K562 (cell line): Measurements from ENCODE around the gene DVL2. TPM values are rescaled to one million over a fixed set of nuclear protein-coding genes. Genes with fewer than 3 reads are reported as not detected.

Source experiments
- ARID2 ChIP-seq: fragments of 450-650 bp; IDR thresholded peaks from 2 replicates; pipeline ENCODE4 v1.6.1; 2017; ENCODE audit warnings: antibody characterized with exemption, mild to moderate bottlenecking
- DPF2 ChIP-seq: fragments of 450-650 bp; IDR thresholded peaks from 2 replicates; pipeline ENCODE4 v1.6.1; 2016
- ESRRB ChIP-seq: fragments of 250-450 bp; sonication (Bioruptor Pico); IDR thresholded peaks from 2 replicates; pipeline ENCODE4 v1.5.0; 2020; ENCODE audit warnings: mild to moderate bottlenecking, moderate library complexity, borderline replicate concordance
- ETV1 ChIP-seq: fragments of 450-650 bp; conservative IDR thresholded peaks from 2 replicates; pipeline ENCODE4 v1.6.1; 2016; ENCODE audit warnings: missing genetic modification characterization, control low read depth, low read depth, missing compliant biosample characterization
- FOXP4 ChIP-seq: sonication (generic); formaldehyde crosslinking; IDR thresholded peaks from 2 replicates; pipeline ENCODE4 v1.8.0; 2022; ENCODE audit warnings: mild to moderate bottlenecking, missing genetic modification reagents, borderline replicate concordance
- HDGF ChIP-seq: fragments of 450-650 bp; IDR thresholded peaks from 2 replicates; pipeline ENCODE4 v1.6.1; 2016
- KHSRP ChIP-seq: fragments of 450-650 bp; IDR thresholded peaks from 2 replicates; pipeline ENCODE4 v1.6.1; 2017
- MECOM ChIP-seq: fragments of 250-450 bp; sonication (Bioruptor Pico); IDR thresholded peaks from 2 replicates; pipeline ENCODE4 v1.8.0; 2022; ENCODE audit warnings: inconsistent platforms
- NFIC ChIP-seq: fragments of 450-650 bp; IDR thresholded peaks from 2 replicates; pipeline ENCODE4 v1.6.1; 2017; ENCODE audit warnings: mild to moderate bottlenecking, inconsistent platforms
- PHF8 ChIP-seq: fragments of 200-600 bp; sonication (generic); IDR thresholded peaks from 2 replicates; pipeline ENCODE4 v1.6.1; 2012; ENCODE audit warnings: mixed run types, mild to moderate bottlenecking, inconsistent platforms, low read length, moderate library complexity, borderline replicate concordance
- PTRF ChIP-seq: fragments of 450-650 bp; IDR thresholded peaks from 2 replicates; pipeline ENCODE4 v1.6.1; 2016; ENCODE audit warnings: mild to moderate bottlenecking, missing genetic modification characterization, missing compliant biosample characterization
- SMAD4 ChIP-seq: fragments of 250-450 bp; sonication (Bioruptor Pico); conservative IDR thresholded peaks from 2 replicates; pipeline ENCODE4 v1.8.0; 2021; ENCODE audit warnings: inconsistent platforms, mild to moderate bottlenecking, moderate library complexity
- SMARCE1 ChIP-seq: fragments of 450-650 bp; IDR thresholded peaks from 2 replicates; pipeline ENCODE4 v1.7.1; 2016; ENCODE audit warnings: mild to moderate bottlenecking
- SMC3 ChIP-seq: conservative IDR thresholded peaks from 2 replicates; pipeline ENCODE4 v1.6.1; 2011; ENCODE audit warnings: low read depth, low read length, improper control_type of control experiment; ENCODE audit not compliant: insufficient read depth
- STAT5B ChIP-seq: fragments of 250-450 bp; sonication (Bioruptor Pico); IDR thresholded peaks from 2 replicates; pipeline ENCODE4 v1.8.0; 2021; ENCODE audit warnings: mild to moderate bottlenecking, inconsistent platforms
- TRIM24 ChIP-seq, 2 experiments: fragments of 450-650 bp; IDR thresholded peaks; 2 replicates each; pipeline ENCODE4 v1.6.1; 2016
- ZNF140 ChIP-seq: fragments of 250-450 bp; sonication (Bioruptor Pico); IDR thresholded peaks from 2 replicates; pipeline ENCODE4 v1.8.0; 2021; ENCODE audit warnings: moderate library complexity, mild to moderate bottlenecking, inconsistent platforms
- ZNF23 ChIP-seq: fragments of 250-450 bp; sonication (Bioruptor Pico); IDR thresholded peaks from 2 replicates; pipeline ENCODE4 v1.4.0; 2020; ENCODE audit warnings: mild to moderate bottlenecking
- ZNF3 ChIP-seq: fragments of 250-450 bp; sonication (Bioruptor Pico); IDR thresholded peaks from 2 replicates; pipeline ENCODE4 v1.5.0; 2021; ENCODE audit warnings: mild to moderate bottlenecking, moderate library complexity
- ZNF395 ChIP-seq: fragments of 200-800 bp; sonication (Bioruptor generic); IDR thresholded peaks from 2 replicates; pipeline ENCODE4 v1.6.1; 2017; ENCODE audit warnings: missing genetic modification characterization, missing compliant biosample characterization
- ZNF431 ChIP-seq: sonication (generic); formaldehyde crosslinking; IDR thresholded peaks from 2 replicates; pipeline ENCODE4 v1.8.0; 2022; ENCODE audit warnings: mild to moderate bottlenecking, missing genetic modification reagents
- polyA plus RNA-seq, 8 experiments: library from polyadenylated mRNA; depleted of rRNA in 4 of 8; stranded (reverse) in 5 of 8; unstranded in 3 of 8; fragments of >200 nt; fragmentation: Nextera tagmentation in 2 of 8; fragmentation: Illumina TruSeq in 1 of 8; extraction: Ambion mirVana in 2 of 8; extraction: Trizol in 1 of 8; gene quantifications; 2 replicates each; pipeline versions ENCODE4 v1.2.1 to v1.2.3, GENCODE V29; 2011 to 2014; ENCODE audit warnings: inconsistent platforms in 1 of 8, missing spikeins in 1 of 8
- total RNA-seq, 7 experiments: library from RNA; depleted of rRNA in 6 of 7; stranded (reverse); fragments of >200 nt in 6 of 7; fragmentation: Illumina TruSeq in 2 of 7; extraction: Trizol in 2 of 7; gene quantifications; 2 replicates each; pipeline versions ENCODE4 v1.2.1 to v1.2.3, GENCODE V29; 2011 to 2021; ENCODE audit warnings: low replicate concordance in 1 of 7
- TF ChIP-seq, protein P1 (sequence below): fragments of 250-450 bp; sonication (Bioruptor Pico); IDR thresholded peaks from 2 replicates; pipeline ENCODE4 v1.5.0; 2020; ENCODE audit warnings: mild to moderate bottlenecking, borderline replicate concordance
- TF ChIP-seq, protein P2 (sequence below): fragments of 450-650 bp; IDR thresholded peaks from 2 replicates; pipeline ENCODE4 v1.6.1; 2016

Gene DVL2
- total and polyA plus RNA-seq, 9 of the 15 experiments (the other 6 are each of a cell fraction or from before 2014, with no cell fraction given), result 1.3 to 49.5 (median 24.3) TPM

DNA sequence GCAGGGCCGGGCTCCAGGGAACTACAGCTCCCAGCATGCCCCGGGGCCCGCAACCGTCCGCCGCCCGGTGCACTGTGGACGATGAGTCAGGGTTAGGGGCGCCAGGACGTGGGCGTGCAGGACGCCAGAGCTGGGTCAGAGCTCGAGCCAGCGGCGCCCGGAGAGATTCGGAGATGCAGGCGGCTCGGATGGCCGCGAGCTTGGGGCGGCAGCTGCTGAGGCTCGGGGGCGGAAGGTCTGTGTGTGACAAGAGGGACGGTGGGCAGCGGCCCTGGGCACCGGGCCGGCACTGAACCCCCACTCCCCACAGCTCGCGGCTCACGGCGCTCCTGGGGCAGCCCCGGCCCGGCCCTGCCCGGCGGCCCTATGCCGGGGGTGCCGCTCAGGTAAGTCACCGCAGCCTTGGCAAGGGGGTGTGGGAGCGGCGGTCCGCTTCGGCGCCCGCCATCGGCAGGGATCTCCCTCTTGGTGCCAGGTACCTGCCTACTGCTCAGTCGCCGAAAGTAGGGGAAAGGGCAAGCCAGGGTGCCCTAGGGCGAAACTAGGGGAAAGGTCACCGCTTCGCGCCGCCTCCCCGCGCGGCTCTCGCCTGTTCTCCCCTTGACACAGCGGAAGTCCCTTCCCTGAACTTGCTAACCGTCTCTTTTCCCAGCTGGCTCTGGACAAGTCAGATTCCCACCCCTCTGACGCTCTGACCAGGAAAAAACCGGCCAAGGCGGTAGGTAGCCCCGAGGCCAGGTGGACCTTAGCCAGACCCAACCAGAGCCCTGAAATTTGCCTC is 14.3 kb downstream of the DVL2 start, which contains the start of the genes ACADVL and DLG4 (continued):
- TF ChIP-seq FOXP4 (CRISPR knock-in tag) (no peak), ZNF140 (CRISPR knock-in tag) (no peak), DPF2 (no peak), NFIC (no peak), MECOM (CRISPR knock-in tag) (no peak), ETV1 (tag) (peak; percentile 69; the same call in 1 of the 2 replicates), SMC3 (no peak), ZNF23 (no peak), TRIM24 (IDR thresholded peaks at IDR 0.05) (no peak), HDGF (no peak), ESRRB (no peak), PHF8 (peak; percentile 67; the same call in 1 of the 2 replicates), ZNF3 (CRISPR knock-in tag) (no peak), ZNF395 (peak; percentile 50; the same call in 1 of the 2 replicates), KHSRP (no peak), PTRF (tag) (no peak), SMAD4 (CRISPR knock-in tag) (no peak; the same call in 1 of the 2 replicates), ZNF431 (CRISPR knock-in tag) (no peak), STAT5B (no peak), SMARCE1 (no peak), ARID2 (no peak)
- TF ChIP-seq, protein P1, sequence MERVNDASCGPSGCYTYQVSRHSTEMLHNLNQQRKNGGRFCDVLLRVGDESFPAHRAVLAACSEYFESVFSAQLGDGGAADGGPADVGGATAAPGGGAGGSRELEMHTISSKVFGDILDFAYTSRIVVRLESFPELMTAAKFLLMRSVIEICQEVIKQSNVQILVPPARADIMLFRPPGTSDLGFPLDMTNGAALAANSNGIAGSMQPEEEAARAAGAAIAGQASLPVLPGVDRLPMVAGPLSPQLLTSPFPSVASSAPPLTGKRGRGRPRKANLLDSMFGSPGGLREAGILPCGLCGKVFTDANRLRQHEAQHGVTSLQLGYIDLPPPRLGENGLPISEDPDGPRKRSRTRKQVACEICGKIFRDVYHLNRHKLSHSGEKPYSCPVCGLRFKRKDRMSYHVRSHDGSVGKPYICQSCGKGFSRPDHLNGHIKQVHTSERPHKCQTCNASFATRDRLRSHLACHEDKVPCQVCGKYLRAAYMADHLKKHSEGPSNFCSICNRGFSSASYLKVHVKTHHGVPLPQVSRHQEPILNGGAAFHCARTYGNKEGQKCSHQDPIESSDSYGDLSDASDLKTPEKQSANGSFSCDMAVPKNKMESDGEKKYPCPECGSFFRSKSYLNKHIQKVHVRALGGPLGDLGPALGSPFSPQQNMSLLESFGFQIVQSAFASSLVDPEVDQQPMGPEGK (CRISPR knock-in tag), result 0 out of 2 replicates have a peak, but pooled peaks have one; percentile 15
- TF ChIP-seq, protein P2, sequence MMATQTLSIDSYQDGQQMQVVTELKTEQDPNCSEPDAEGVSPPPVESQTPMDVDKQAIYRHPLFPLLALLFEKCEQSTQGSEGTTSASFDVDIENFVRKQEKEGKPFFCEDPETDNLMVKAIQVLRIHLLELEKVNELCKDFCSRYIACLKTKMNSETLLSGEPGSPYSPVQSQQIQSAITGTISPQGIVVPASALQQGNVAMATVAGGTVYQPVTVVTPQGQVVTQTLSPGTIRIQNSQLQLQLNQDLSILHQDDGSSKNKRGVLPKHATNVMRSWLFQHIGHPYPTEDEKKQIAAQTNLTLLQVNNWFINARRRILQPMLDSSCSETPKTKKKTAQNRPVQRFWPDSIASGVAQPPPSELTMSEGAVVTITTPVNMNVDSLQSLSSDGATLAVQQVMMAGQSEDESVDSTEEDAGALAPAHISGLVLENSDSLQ, result no peak
